Ramos (cell line): ENCODE measurements around the gene NME3.
"Not testable (repeated sequence)": the region's sequence is repeated elsewhere in the genome, so short reads cannot be mapped to it uniquely, and the experiment has no call there.

Source experiments
- in situ Hi-C: fragments of 300-500 bp; cut with MboI; formaldehyde crosslinking; loops from one replicate; pipeline ENCODE4 v1.14.3; 2022; ENCODE audit warnings: low sequenced_read_pairs; ENCODE audit not compliant: unreplicated experiment

NME3 gene

GRCh38 chr16:1757714-1758461 is 13.5 kb downstream of the NME3 start:
- in situ Hi-C loops: no loop called here

GRCh38 chr16:1754204-1754603 is 17.1 kb downstream of the NME3 start:
- in situ Hi-C loops: no loop called here

GRCh38 chr16:1752853-1753252 is 18.5 kb downstream of the NME3 start:
- in situ Hi-C loops: no loop called here

GRCh38 chr16:1751946-1752345 is 19.4 kb downstream of the NME3 start:
- in situ Hi-C loops: no loop called here

GRCh38 chr16:1749152-1750117 is 21.9 kb downstream of the NME3 start:
- in situ Hi-C loops: no loop called here

GRCh38 chr16:1747934-1748333 is 23.4 kb downstream of the NME3 start:
- in situ Hi-C loops: no loop called here

- in situ Hi-C loops: no loop called here
Observed at GRCh38 chr16:1746693-1747195, 24.6 kb downstream of the NME3 start.

- in situ Hi-C loops: no loop called here
Observed at GRCh38 chr16:1745900-1746692, 25.2 kb downstream of the NME3 start.

GRCh38 chr16:1745181-1745899 is 26.0 kb downstream of the NME3 start:
- in situ Hi-C loops: no loop called here

GRCh38 chr16:1744338-1744840 is 27.0 kb downstream of the NME3 start:
- in situ Hi-C loops: no loop called here

GRCh38 chr16:1743376-1744337 is 27.7 kb downstream of the NME3 start:
- in situ Hi-C loops: no loop called here

GRCh38 chr16:1741553-1742165 is 29.7 kb downstream of the NME3 start:
- in situ Hi-C loops: no loop called here

- in situ Hi-C loops: no loop called here
Observed at GRCh38 chr16:1740781-1741490, 30.4 kb downstream of the NME3 start.

GRCh38 chr16:1740234-1740633 is 31.1 kb downstream of the NME3 start:
- in situ Hi-C loops: no loop called here

- in situ Hi-C loops: no loop called here
Observed at GRCh38 chr16:1734816-1735215, 36.5 kb downstream of the NME3 start.

GRCh38 chr16:1734123-1734522 is 37.2 kb downstream of the NME3 start:
- in situ Hi-C loops: no loop called here

- in situ Hi-C loops: not testable (repeated sequence)
Observed at GRCh38 chr16:1732551-1732987, 38.8 kb downstream of the NME3 start.
